Measurements from ENCODE around the gene PDZRN4.

PDZRN4 gene

GRCh38 chr12:41437563-41437962, 249.4 kb downstream of the PDZRN4 start:
- TF ChIP-seq ZNF274 (IDR thresholded peaks at IDR 0.05; ENCODE audit: low read depth, low read length) (no peak), SUZ12 (IDR thresholded peaks at IDR 0.05; ENCODE audit: extremely low read depth, insufficient read depth, insufficient read length) (no peak), YY1 (IDR thresholded peaks at IDR 0.05; ENCODE audit: insufficient read depth, insufficient read length) (no peak)
- no peak for DNase-seq (ENCODE audit: low read depth, low spot score)
- Histone ChIP-seq H3K9ac (ENCODE audit: insufficient read length, low read depth) (no peak overlapping the region), H3K27me3 (ENCODE audit: insufficient read depth, insufficient read length) (no peaks in the 10 kb centered on the region), H3K4me1 (ENCODE audit: insufficient read depth, insufficient read length) (no peaks in the 10 kb centered on the region), H3K4me3 (ENCODE audit: insufficient read length, low read depth) (no peak overlapping the region), H3K36me3 (ENCODE audit: insufficient read depth, insufficient read length, low read length) (no peaks in the 10 kb centered on the region), H3K9me3 (ENCODE audit: insufficient read depth, low read length) (no peaks in the 10 kb centered on the region)

- no peaks in the 10 kb centered on the region for H3K9me3 ChIP-seq (ENCODE audit: insufficient read depth, low read length)
- no peak overlapping the region for H3K4me3 ChIP-seq (ENCODE audit: insufficient read length, low read depth)
- DNase-seq (ENCODE audit: low read depth, low spot score) = no peak
- H3K27me3 ChIP-seq (ENCODE audit: insufficient read depth, insufficient read length) = no peaks in the 10 kb centered on the region
- TF ChIP-seq YY1 (IDR thresholded peaks at IDR 0.05; ENCODE audit: insufficient read depth, insufficient read length) = no peak
- no peak for TF ChIP-seq ZNF274 (IDR thresholded peaks at IDR 0.05; ENCODE audit: low read depth, low read length)
- TF ChIP-seq SUZ12 (IDR thresholded peaks at IDR 0.05; ENCODE audit: extremely low read depth, insufficient read depth, insufficient read length) = no peak
- no peak overlapping the region for H3K9ac ChIP-seq (ENCODE audit: insufficient read length, low read depth)
- no peaks in the 10 kb centered on the region for H3K36me3 ChIP-seq (ENCODE audit: insufficient read depth, insufficient read length, low read length)
- no peaks in the 10 kb centered on the region for H3K4me1 ChIP-seq (ENCODE audit: insufficient read depth, insufficient read length)
These were observed 250.9 kb downstream of the PDZRN4 start for GRCh38 chr12:41438854-41439541.

GRCh38 chr12:41439801-41440200, 251.7 kb downstream of the PDZRN4 start:
- H3K9me3 ChIP-seq (ENCODE audit: insufficient read depth, low read length) = no peaks in the 10 kb centered on the region
- H3K9ac ChIP-seq (ENCODE audit: insufficient read length, low read depth) = no peak overlapping the region
- H3K36me3 ChIP-seq (ENCODE audit: insufficient read depth, insufficient read length, low read length) = no peaks in the 10 kb centered on the region
- DNase-seq (ENCODE audit: low read depth, low spot score) = no peak
- TF ChIP-seq YY1 (IDR thresholded peaks at IDR 0.05; ENCODE audit: insufficient read depth, insufficient read length) (no peak), SUZ12 (IDR thresholded peaks at IDR 0.05; ENCODE audit: extremely low read depth, insufficient read depth, insufficient read length) (no peak), ZNF274 (IDR thresholded peaks at IDR 0.05; ENCODE audit: low read depth, low read length) (no peak)
- H3K4me3 ChIP-seq (ENCODE audit: insufficient read length, low read depth) = no peak overlapping the region
- H3K27me3 ChIP-seq (ENCODE audit: insufficient read depth, insufficient read length) = no peaks in the 10 kb centered on the region
- H3K4me1 ChIP-seq (ENCODE audit: insufficient read depth, insufficient read length) = no peaks in the 10 kb centered on the region

GRCh38 chr12:41441180-41441579, 253.1 kb downstream of the PDZRN4 start:
- H3K4me1 ChIP-seq (ENCODE audit: insufficient read depth, insufficient read length) = no peaks in the 10 kb centered on the region
- H3K9me3 ChIP-seq (ENCODE audit: insufficient read depth, low read length) = no peaks in the 10 kb centered on the region
- no peak overlapping the region for H3K9ac ChIP-seq (ENCODE audit: insufficient read length, low read depth)
- no peaks in the 10 kb centered on the region for H3K27me3 ChIP-seq (ENCODE audit: insufficient read depth, insufficient read length)
- TF ChIP-seq YY1 (IDR thresholded peaks at IDR 0.05; ENCODE audit: insufficient read depth, insufficient read length) = no peak
- no peak for TF ChIP-seq SUZ12 (IDR thresholded peaks at IDR 0.05; ENCODE audit: extremely low read depth, insufficient read depth, insufficient read length)
- DNase-seq (ENCODE audit: low read depth, low spot score) = no peak
- H3K36me3 ChIP-seq (ENCODE audit: insufficient read depth, insufficient read length, low read length) = no peaks in the 10 kb centered on the region
- H3K4me3 ChIP-seq (ENCODE audit: insufficient read length, low read depth) = no peak overlapping the region

GRCh38 chr12:41442896-41443295, 254.8 kb downstream of the PDZRN4 start:
- no peak overlapping the region for H3K9ac ChIP-seq (ENCODE audit: insufficient read length, low read depth)
- no peaks in the 10 kb centered on the region for H3K4me1 ChIP-seq (ENCODE audit: insufficient read depth, insufficient read length)

GRCh38 chr12:41443690-41444089, 255.6 kb downstream of the PDZRN4 start:
- no peaks in the 10 kb centered on the region for H3K9me3 ChIP-seq (ENCODE audit: insufficient read depth, low read length)
- no peaks in the 10 kb centered on the region for H3K4me1 ChIP-seq (ENCODE audit: insufficient read depth, insufficient read length)
- no peak for TF ChIP-seq YY1 (IDR thresholded peaks at IDR 0.05; ENCODE audit: insufficient read depth, insufficient read length)
- TF ChIP-seq SUZ12 (IDR thresholded peaks at IDR 0.05; ENCODE audit: extremely low read depth, insufficient read depth, insufficient read length) = no peak
- no peak for TF ChIP-seq ZNF274 (IDR thresholded peaks at IDR 0.05; ENCODE audit: low read depth, low read length)
- H3K4me3 ChIP-seq (ENCODE audit: insufficient read length, low read depth) = no peak overlapping the region
- H3K27me3 ChIP-seq (ENCODE audit: insufficient read depth, insufficient read length) = no peaks in the 10 kb centered on the region
- H3K9ac ChIP-seq (ENCODE audit: insufficient read length, low read depth) = no peak overlapping the region
- no peaks in the 10 kb centered on the region for H3K36me3 ChIP-seq (ENCODE audit: insufficient read depth, insufficient read length, low read length)
- DNase-seq (ENCODE audit: low read depth, low spot score) = no peak

More at GRCh38 chr12:41442896-41443295, 254.8 kb downstream of the PDZRN4 start:
- Histone ChIP-seq H3K27me3 (ENCODE audit: insufficient read depth, insufficient read length) (no peaks in the 10 kb centered on the region), H3K4me3 (ENCODE audit: insufficient read length, low read depth) (no peak overlapping the region), H3K36me3 (ENCODE audit: insufficient read depth, insufficient read length, low read length) (no peaks in the 10 kb centered on the region), H3K9me3 (ENCODE audit: insufficient read depth, low read length) (no peaks in the 10 kb centered on the region)
- TF ChIP-seq SUZ12 (IDR thresholded peaks at IDR 0.05; ENCODE audit: extremely low read depth, insufficient read depth, insufficient read length) = no peak
- no peak for TF ChIP-seq ZNF274 (IDR thresholded peaks at IDR 0.05; ENCODE audit: low read depth, low read length)
- no peak for TF ChIP-seq YY1 (IDR thresholded peaks at IDR 0.05; ENCODE audit: insufficient read depth, insufficient read length)
- no peak for DNase-seq (ENCODE audit: low read depth, low spot score)

GRCh38 chr12:41452838-41453407, 264.8 kb downstream of the PDZRN4 start:
- TF ChIP-seq SUZ12 (IDR thresholded peaks at IDR 0.05; ENCODE audit: extremely low read depth, insufficient read depth, insufficient read length) = no peak
- TF ChIP-seq ZNF274 (IDR thresholded peaks at IDR 0.05; ENCODE audit: low read depth, low read length) = no peak
- no peak for TF ChIP-seq YY1 (IDR thresholded peaks at IDR 0.05; ENCODE audit: insufficient read depth, insufficient read length)
- Histone ChIP-seq H3K27me3 (ENCODE audit: insufficient read depth, insufficient read length) (no peaks in the 10 kb centered on the region), H3K9me3 (ENCODE audit: insufficient read depth, low read length) (no peaks in the 10 kb centered on the region), H3K4me1 (ENCODE audit: insufficient read depth, insufficient read length) (no peaks in the 10 kb centered on the region), H3K36me3 (ENCODE audit: insufficient read depth, insufficient read length, low read length) (no peaks in the 10 kb centered on the region), H3K4me3 (ENCODE audit: insufficient read length, low read depth) (no peak overlapping the region), H3K9ac (ENCODE audit: insufficient read length, low read depth) (no peak overlapping the region)
- DNase-seq (ENCODE audit: low read depth, low spot score) = no peak
